ENCODE results near the gene NR0B2.

DNA sequence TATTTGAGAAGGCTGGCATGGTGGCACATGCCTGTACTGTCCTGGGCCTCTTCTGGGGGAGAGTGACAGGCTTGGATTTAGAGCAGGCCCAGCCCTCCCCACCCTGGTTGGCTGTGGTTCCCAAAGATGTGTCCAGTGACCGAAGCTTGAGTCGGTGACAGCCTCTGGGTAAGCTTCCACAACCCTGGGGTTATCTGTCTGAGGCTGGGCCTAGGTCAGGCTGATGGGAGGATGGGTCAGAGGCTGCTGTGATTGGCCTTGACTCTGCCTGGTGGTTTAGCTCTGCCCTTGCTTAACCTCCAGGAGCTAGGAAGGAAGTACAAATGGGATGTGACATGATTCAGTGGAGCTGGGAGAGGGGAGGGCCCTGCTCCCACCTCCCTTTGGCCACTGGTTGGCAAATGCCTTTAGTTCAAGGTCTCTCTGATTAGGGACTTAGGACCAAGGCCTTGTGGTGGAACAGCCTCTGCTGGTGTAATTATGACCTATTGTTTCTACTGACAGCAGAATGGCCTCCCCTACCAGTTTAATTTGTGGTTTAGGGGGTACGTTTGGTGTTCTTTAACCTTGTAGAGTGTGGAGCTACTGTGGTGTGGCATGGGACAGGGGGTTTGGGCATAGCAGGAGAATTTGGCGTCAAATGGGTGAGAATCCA lies 24.4 kb upstream of the NR0B2 start:
- TF ChIP-seq EZH2phosphoT487 (IDR thresholded peaks at IDR 0.05; ENCODE audit: borderline replicate concordance, low read length) = no peak
- TF ChIP-seq, protein P1, sequence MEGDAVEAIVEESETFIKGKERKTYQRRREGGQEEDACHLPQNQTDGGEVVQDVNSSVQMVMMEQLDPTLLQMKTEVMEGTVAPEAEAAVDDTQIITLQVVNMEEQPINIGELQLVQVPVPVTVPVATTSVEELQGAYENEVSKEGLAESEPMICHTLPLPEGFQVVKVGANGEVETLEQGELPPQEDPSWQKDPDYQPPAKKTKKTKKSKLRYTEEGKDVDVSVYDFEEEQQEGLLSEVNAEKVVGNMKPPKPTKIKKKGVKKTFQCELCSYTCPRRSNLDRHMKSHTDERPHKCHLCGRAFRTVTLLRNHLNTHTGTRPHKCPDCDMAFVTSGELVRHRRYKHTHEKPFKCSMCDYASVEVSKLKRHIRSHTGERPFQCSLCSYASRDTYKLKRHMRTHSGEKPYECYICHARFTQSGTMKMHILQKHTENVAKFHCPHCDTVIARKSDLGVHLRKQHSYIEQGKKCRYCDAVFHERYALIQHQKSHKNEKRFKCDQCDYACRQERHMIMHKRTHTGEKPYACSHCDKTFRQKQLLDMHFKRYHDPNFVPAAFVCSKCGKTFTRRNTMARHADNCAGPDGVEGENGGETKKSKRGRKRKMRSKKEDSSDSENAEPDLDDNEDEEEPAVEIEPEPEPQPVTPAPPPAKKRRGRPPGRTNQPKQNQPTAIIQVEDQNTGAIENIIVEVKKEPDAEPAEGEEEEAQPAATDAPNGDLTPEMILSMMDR (IDR thresholded peaks at IDR 0.05; ENCODE audit: low read depth, low read length, poor library complexity, severe bottlenecking) = no peak

Data from DOHH2 (cell line).